Gastroesophageal sphincter (tissue), 4 donors: ENCODE data around the gene HECTD4. TPM values are rescaled to one million over a fixed set of nuclear protein-coding genes. Genes with fewer than 3 reads are reported as not detected.

Source experiments
- ATAC-seq: fragments of 150-250 bp; one replicate; pipeline ENCODE4 v1.9.1; 2016; ENCODE audit warnings: mild to moderate bottlenecking, moderate library complexity
- H3K27ac ChIP-seq, 4 donors: fragments of 200-600 bp; sonication (generic) in 3 of 4; 1 replicate in 3 of 4; 2 replicates in 1 of 4; pipeline ENCODE4 v1.5.1; 2016 to 2019
- H3K27me3 ChIP-seq: fragments of 200-600 bp; sonication (generic); one replicate; pipeline ENCODE4 v1.5.1; 2019
- H3K36me3 ChIP-seq, 2 donors: fragments of 200-600 bp; sonication (generic); one replicate each; pipeline ENCODE4 v1.5.1; 2019; ENCODE audit warnings: control low read depth in 1 of 2
- H3K4me1 ChIP-seq, 3 donors: fragments of 200-600 bp; sonication (generic); 1 replicate in 2 of 3; 2 replicates in 1 of 3; pipeline ENCODE4 v1.5.1; 2016 to 2019; ENCODE audit warnings: control low read depth in 2 of 3
- H3K4me3 ChIP-seq, 2 donors: fragments of 200-600 bp; sonication (generic); one replicate each; pipeline ENCODE4 v1.5.1; 2019; ENCODE audit warnings: mild to moderate bottlenecking in 1 of 2, moderate library complexity in 1 of 2
- H3K9me3 ChIP-seq, 3 donors: fragments of 200-600 bp; sonication (generic); one replicate each; pipeline ENCODE4 v1.5.1; 2017 to 2019; ENCODE audit warnings: control low read depth in 2 of 3
- CTCF ChIP-seq, 4 experiments: fragments of 200-600 bp in 2 of 4; fragments of 450-650 bp in 2 of 4; sonication (generic) in 1 of 4; IDR thresholded peaks; one replicate each; pipeline ENCODE4 v1.5.1; 2017 to 2019; ENCODE audit warnings: antibody characterized with exemption in 4 of 4, mild to moderate bottlenecking in 2 of 4, moderate library complexity in 2 of 4
- EP300 ChIP-seq: sonication (generic); formaldehyde crosslinking; IDR thresholded peaks from one replicate; pipeline ENCODE4 v1.6.1; 2017; ENCODE audit warnings: antibody characterized with exemption, mild to moderate bottlenecking
- POLR2A ChIP-seq, 2 donors: fragments of 450-650 bp; IDR thresholded peaks; one replicate each; pipeline ENCODE4 v1.6.1; 2017; ENCODE audit warnings: antibody characterized with exemption in 2 of 2, mild to moderate bottlenecking in 2 of 2, moderate library complexity in 1 of 2
- POLR2AphosphoS5 ChIP-seq: sonication (generic); formaldehyde crosslinking; IDR thresholded peaks from one replicate; pipeline ENCODE4 v1.6.1; 2017; ENCODE audit warnings: antibody characterized with exemption
- WGBS, 2 donors: methylation state at CpG; one replicate each; pipeline ENCODE4 v1.1.5; 2018; ENCODE audit warnings: low coverage in 1 of 2; 5-methylcytosine and 5-hydroxymethylcytosine counted together
- total RNA-seq, 4 donors: library from RNA; depleted of rRNA; stranded (reverse); fragments of >200 nt; gene quantifications; one replicate each; pipeline ENCODE4 v1.1.0, GENCODE V29; 2016

HECTD4 gene
- total RNA-seq, 4 donors from 2014 or later, result 23.1 to 56.8 (median 42.3) TPM

DNA sequence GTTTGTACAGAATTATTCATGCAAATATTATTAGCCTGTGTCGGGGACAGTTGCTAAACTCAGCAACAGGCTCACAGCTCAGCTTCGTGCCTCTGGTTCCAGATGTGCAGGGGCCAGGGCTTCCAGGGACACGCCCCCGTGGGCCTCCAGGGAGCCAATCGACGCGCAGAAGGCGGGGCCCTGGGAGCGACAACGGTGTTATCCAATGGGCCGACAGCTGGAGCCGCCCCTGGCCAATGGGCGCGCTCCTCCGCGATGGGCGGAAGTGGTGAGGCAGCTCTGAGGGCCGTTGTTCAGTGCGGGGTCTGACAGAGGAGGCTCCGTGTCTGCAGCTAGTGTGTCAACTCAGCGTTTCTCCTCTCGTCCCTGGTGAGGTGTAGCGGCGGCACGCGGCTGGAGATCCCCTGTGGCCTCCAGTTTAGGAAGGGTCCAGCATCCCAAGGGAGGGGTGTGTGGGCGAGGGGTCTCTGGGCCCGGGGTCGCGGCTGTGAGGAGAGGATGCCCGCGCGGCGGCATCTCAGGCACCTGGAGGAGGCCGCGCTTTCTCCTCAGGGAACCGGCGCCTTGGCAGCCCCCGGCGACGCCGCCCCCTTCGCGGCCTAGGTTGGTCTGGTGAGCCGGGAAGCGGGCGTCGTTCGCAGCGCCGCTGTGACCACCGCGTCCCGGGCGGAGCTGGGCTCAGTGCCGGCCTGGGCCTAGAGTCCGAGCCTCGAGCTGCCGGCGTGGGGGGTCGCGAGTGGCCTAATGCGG is 256.8 kb downstream of the HECTD4 start, which contains the start of gene TRAFD1:
Gene TRAFD1, plus strand, starts transcription at position 311 of the 750 bp plus-strand sequence. CDS start 4,963 bp downstream, outside the sequence.
- H3K4me1 ChIP-seq, result peaks cover 4 to 83% (median 35%) of the 10 kb centered on the region in 3 donors
- WGBS, 2 donors, result 0% methylated on average over 18 of the region's 63 CpGs; no CpG with 5 or more reads in 1 of the 2 donors

DNA sequence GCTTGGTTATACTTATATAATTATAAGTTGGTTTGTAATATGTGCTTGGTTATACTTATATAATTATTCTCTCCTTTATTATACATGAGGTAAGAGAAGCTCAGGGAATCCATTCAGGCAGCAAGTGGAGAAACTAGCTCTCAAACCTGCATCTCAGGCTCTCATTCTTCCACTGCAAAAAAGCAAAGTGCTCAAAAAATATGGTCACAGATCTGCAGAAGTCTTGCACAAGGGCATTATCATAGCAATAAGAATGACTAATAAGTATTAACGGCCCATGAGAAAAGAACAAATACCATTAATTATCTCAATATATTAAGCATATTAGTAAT is 257.3 kb downstream of the HECTD4 start:
- no peak for ATAC-seq
- Histone ChIP-seq H3K9me3 (no peaks in the 10 kb centered on the region), H3K27me3 (no peaks in the 10 kb centered on the region), H3K4me1 (peaks cover 4 to 77% (median 34%) of the 10 kb centered on the region in 3 donors), H3K27ac (peak overlapping the region in 3 of 4 donors; percentile 97 to 99 (median 98)), H3K4me3 (no peak overlapping the region), H3K36me3 (no peaks in the 10 kb centered on the region)
- TF ChIP-seq POLR2A (IDR thresholded peaks at IDR 0.05), result no peak
- no peak for TF ChIP-seq EP300
- WGBS, 2 donors, result 0% methylated on average over 1 of the region's 1 CpG

More for the DNA sequence above, 256.8 kb downstream of the HECTD4 start, which contains the start of gene TRAFD1:
- Histone ChIP-seq H3K27me3 (no peaks in the 10 kb centered on the region), H3K4me3 (peak within 1 kb of the TSS; percentile 65 to 89), H3K27ac (peak within 1 kb of the TSS; percentile 79 to 99 (median 98)), H3K36me3 (no peaks in the 10 kb centered on the region), H3K9me3 (no peaks in the 10 kb centered on the region)
- ATAC-seq, result peak; percentile 99
- TF ChIP-seq POLR2AphosphoS5 (peak; percentile 97), POLR2A (IDR thresholded peaks at IDR 0.05) (peak; percentile 85 to 92), EP300 (no peak)

- peaks cover 4 to 59% (median 28%) of the 10 kb centered on the region in 3 donors for H3K4me1 ChIP-seq
- H3K4me3 ChIP-seq, result no peak overlapping the region
- WGBS, 2 donors, result 33 to 44% methylated on average over 6 to 9 of the region's 12 CpGs
- H3K27ac ChIP-seq, result peak overlapping the region; percentile 80 to 97 (median 84)
- peak; percentile 76 for TF ChIP-seq POLR2AphosphoS5
- TF ChIP-seq POLR2A (IDR thresholded peaks at IDR 0.05), result no peak
- no peak for TF ChIP-seq EP300
- ATAC-seq, result peak; percentile 14
- H3K27me3 ChIP-seq, result no peaks in the 10 kb centered on the region
- no peaks in the 10 kb centered on the region for H3K36me3 ChIP-seq
- no peaks in the 10 kb centered on the region for H3K9me3 ChIP-seq
Observed at GRCh38 chr12:112122823-112123690, 259.2 kb downstream of the HECTD4 start.

GRCh38 chr12:112121780-112122565 is 260.3 kb downstream of the HECTD4 start:
- no peaks in the 10 kb centered on the region for H3K36me3 ChIP-seq
- H3K9me3 ChIP-seq, result no peaks in the 10 kb centered on the region
- peaks cover 4 to 48% (median 22%) of the 10 kb centered on the region in 3 donors for H3K4me1 ChIP-seq
- peak overlapping the region; percentile 80 to 97 (median 84) for H3K27ac ChIP-seq
- WGBS, 2 donors, result 22 to 27% methylated on average over 8 of the region's 11 CpGs
- TF ChIP-seq POLR2AphosphoS5, result peak; percentile 80
- TF ChIP-seq POLR2A (IDR thresholded peaks at IDR 0.05), result no peak
- ATAC-seq, result peak; percentile 12
- H3K27me3 ChIP-seq, result no peaks in the 10 kb centered on the region
- no peak overlapping the region for H3K4me3 ChIP-seq

DNA sequence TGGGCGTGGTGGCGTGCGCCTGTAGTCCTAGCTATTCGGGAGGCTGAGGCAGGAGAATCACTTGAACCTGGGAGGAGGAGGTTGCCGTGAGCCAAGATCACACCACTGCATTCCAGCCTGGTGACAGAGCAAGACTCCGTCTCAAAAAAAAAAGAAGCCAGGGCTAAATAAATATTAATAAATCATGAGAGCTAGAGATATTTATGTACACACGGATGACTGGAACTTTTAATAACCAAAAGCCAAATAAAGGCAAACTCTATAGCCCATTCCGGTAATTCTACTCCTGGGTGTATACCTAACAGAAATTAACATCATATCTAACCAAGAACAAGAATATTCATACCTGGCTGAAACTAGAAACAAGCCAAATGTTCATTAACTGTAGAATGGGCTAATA is 264.5 kb downstream of the HECTD4 start:
- Histone ChIP-seq H3K27me3 (no peaks in the 10 kb centered on the region), H3K4me1 (peaks cover 4 to 17% (median 13%) of the 10 kb centered on the region in 3 donors), H3K9me3 (no peaks in the 10 kb centered on the region), H3K4me3 (no peak overlapping the region), H3K27ac (no peak overlapping the region), H3K36me3 (no peaks in the 10 kb centered on the region)
- no peak for ATAC-seq
- TF ChIP-seq POLR2A (IDR thresholded peaks at IDR 0.05) (no peak), POLR2AphosphoS5 (no peak), EP300 (no peak), CTCF (IDR thresholded peaks at IDR 0.05) (no peak)
- 51 to 65% methylated on average over 2 to 4 of the region's 8 CpGs for WGBS, 2 donors

DNA sequence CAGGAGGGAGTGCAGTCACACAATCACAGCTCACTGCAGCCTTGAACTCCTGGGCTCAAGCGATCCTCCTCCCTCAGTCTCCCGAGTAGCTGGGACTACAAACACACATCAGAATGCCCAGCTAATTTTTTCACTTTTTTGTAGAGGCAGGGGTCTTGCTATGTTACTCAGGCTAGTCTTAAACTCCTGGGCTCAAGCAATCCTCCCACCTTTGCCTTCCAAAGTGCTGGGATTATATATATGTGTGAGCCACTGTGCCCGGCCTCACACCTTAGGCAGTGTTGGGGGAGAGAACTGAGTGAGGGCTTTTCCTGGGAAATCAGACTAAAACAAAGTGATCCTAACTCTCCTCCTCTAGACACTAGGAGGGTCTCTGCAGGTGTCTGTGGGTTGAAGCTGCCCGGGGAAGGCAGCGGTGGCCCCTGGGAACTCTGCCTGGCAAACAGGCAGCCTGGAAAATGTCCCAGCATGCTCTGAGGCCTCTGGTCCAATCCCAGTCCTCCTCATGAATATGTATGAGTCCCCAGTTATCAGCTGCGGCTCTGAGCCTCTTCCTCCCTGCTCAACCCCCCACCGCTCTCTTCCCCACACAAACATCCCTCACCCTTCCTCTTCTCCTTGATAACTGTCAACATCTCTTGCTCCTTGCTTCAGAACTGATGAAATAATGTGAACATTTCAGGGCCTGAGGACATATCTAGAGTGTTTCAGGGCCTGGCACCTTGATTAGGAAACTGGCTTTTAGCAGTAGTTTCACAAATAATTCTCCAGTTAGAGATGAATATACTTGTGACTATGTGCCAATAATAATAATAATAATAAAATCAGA is 265.8 kb downstream of the HECTD4 start:
- no peaks in the 10 kb centered on the region for H3K36me3 ChIP-seq
- peaks cover 0 to 5% (median under 1%) of the 10 kb centered on the region in 3 donors for H3K4me1 ChIP-seq
- TF ChIP-seq POLR2AphosphoS5 (no peak), EP300 (no peak), POLR2A (IDR thresholded peaks at IDR 0.05) (no peak), CTCF (IDR thresholded peaks at IDR 0.05) (no peak)
- H3K27ac ChIP-seq, result peak overlapping the region in 3 of 4 donors; percentile 31 to 61 (median 38)
- no peaks in the 10 kb centered on the region for H3K27me3 ChIP-seq
- peak; percentile 81 for ATAC-seq
- H3K4me3 ChIP-seq, result no peak overlapping the region
- 20 to 55% methylated on average over 3 to 4 of the region's 7 CpGs for WGBS, 2 donors
- no peaks in the 10 kb centered on the region for H3K9me3 ChIP-seq
